H1 (cell line): Measurements from ENCODE around the gene ZNF148. TPM values are rescaled to one million over a fixed set of nuclear protein-coding genes. Genes with fewer than 3 reads are reported as not detected.

Experiments used
- polyA plus RNA-seq, 7 experiments: library from polyadenylated mRNA; depleted of rRNA in 3 of 7; stranded (reverse) in 5 of 7; unstranded in 2 of 7; fragments of >200 nt in 5 of 7; fragments of 200-250 nt in 2 of 7; gene quantifications; 1 replicate in 5 of 7; 2 replicates in 1 of 7; 4 replicates in 1 of 7; pipeline versions ENCODE4 v1.2.1 to v1.2.3, GENCODE V29; 2011 to 2013; ENCODE audit warnings: missing spikeins in 2 of 7, mixed read lengths in 2 of 7
- total RNA-seq: library from RNA; stranded (reverse); fragmentation: NEBNext Ultra II Directional; extraction: Animal tissue kit (Norgen Biotek cat#: 25700); gene quantifications from 2 replicates; pipeline ENCODE4 v1.2.1, GENCODE V29; 2021
- TF ChIP-seq, protein P1 (sequence below): IDR thresholded peaks from 2 replicates; pipeline ENCODE4 v1.6.1; 2012; ENCODE audit warnings: inconsistent platforms

Gene ZNF148
- total and polyA plus RNA-seq, 2 of the 8 experiments (the other 6 are each of a cell fraction or from before 2014, with no cell fraction given) = 3.7 to 22.6 TPM

DNA sequence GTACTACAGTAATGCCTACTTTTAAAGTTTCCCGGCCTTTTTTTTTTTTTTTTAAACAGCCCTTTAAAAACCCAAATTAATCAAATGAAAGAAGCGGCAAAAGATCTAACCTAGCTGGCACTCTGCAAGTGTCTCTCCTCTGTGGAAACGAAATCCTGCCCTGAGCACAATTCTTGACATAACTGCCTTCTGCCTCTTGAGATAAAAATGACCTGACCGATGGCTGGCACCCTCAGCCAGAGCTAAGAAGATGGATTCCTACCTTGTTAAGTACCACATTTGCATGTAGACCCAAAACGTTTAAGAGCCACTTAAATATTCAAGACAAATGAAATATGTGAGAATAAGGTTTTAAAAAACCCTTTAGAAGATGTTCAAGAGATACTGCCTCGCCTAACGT, 146.0 kb downstream of the ZNF148 start (continued):
- TF ChIP-seq, protein P1, sequence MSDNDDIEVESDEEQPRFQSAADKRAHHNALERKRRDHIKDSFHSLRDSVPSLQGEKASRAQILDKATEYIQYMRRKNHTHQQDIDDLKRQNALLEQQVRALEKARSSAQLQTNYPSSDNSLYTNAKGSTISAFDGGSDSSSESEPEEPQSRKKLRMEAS = no peak
